Measurements from ENCODE around the gene PFKFB3.
"Not testable (repeated sequence)": the region's sequence is repeated elsewhere in the genome, so short reads cannot be mapped to it uniquely, and the experiment has no call there.

GRCh38 chr10:6290621-6291020 lies 87.9 kb downstream of the PFKFB3 start:
- not testable (repeated sequence) for TF ChIP-seq ZNF23 (CRISPR knock-in tag; IDR thresholded peaks at IDR 0.05); RBM22 (IDR thresholded peaks at IDR 0.05; ENCODE audit: low read depth, low read length, poor library complexity, severe bottlenecking); RAD21 (CRISPR knock-in tag; conservative IDR thresholded peaks at IDR 0.05 in 1 of 2, IDR thresholded peaks at IDR 0.05 in 1 of 2); NKRF (IDR thresholded peaks at IDR 0.05; ENCODE audit: borderline replicate concordance); BRCA1 (IDR thresholded peaks at IDR 0.05); BRCA1 (CRISPR knock-in tag; IDR thresholded peaks at IDR 0.05); ETV5 (CRISPR knock-in tag; IDR thresholded peaks at IDR 0.05; ENCODE audit: low read depth); ZNF121 (CRISPR knock-in tag; conservative IDR thresholded peaks at IDR 0.05); ETV6 (IDR thresholded peaks at IDR 0.05; ENCODE audit: borderline replicate concordance in 1 of 2, low read depth in 2 of 2, low read length in 1 of 2); ETV6 (CRISPR knock-in tag; IDR thresholded peaks at IDR 0.05; ENCODE audit: borderline replicate concordance)
